Measurements from ENCODE around the gene HPSE. TPM values are rescaled to one million over a fixed set of nuclear protein-coding genes. Genes with fewer than 3 reads are reported as not detected.

The HPSE gene
- total and polyA plus RNA-seq, 2 experiments from 2014 or later = 2.2 to 2.9 TPM

DNA sequence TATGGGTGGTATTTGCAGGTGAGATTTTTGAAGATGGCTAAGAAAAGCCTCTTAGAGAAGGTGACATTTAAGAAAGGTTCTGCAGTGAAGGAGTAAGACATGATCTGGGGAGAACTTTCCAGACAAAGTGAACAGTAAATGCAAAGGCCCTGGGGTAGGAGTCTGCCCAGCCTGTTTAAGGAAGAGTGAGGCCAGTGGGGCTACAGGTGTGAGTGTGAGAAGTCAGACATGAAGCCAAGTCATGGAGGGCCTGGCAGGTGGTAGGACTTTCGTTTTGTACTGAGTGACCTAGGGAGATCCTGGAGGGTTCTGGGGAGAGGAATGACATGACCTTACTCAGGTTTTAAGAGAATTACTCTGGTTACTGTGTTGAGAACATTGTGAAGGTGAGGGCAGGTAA is 71.5 kb downstream of the HPSE start:
- no peaks in the 10 kb centered on the region for H3K9me3 Mint-ChIP-seq
- no peaks in the 10 kb centered on the region for H3K4me1 Mint-ChIP-seq
- peaks cover 7% of the 10 kb centered on the region; the same call in 1 of the 2 replicates for H4K20me1 ChIP-seq (replicated peaks; ENCODE audit: insufficient read depth)
- H3F3A ChIP-seq (replicated peaks; ENCODE audit: low read depth) = no peaks in the 10 kb centered on the region
- H3K4me1 ChIP-seq (ENCODE audit: insufficient read depth) = no peaks in the 10 kb centered on the region
- no peak overlapping the region for H3K4me3 ChIP-seq
- peaks cover 5% of the 10 kb centered on the region; the same call in 1 of the 3 replicates for H3K36me3 Mint-ChIP-seq (ENCODE audit: low read depth)
- no peaks in the 10 kb centered on the region for H3K79me2 ChIP-seq (replicated peaks; ENCODE audit: insufficient read depth)
- H3K27me3 Mint-ChIP-seq (ENCODE audit: insufficient read depth, low read depth, poor library complexity) = peaks cover 1% of the 10 kb centered on the region
- no peaks in the 10 kb centered on the region for H3K9me2 ChIP-seq (ENCODE audit: insufficient read depth)
- H3K36me3 ChIP-seq (ENCODE audit: insufficient read depth) = peaks cover 5% of the 10 kb centered on the region; the same call in 1 of the 2 replicates
- H3K27ac ChIP-seq (ENCODE audit: low read depth) = no peak overlapping the region
- DNase-seq (ENCODE audit: low spot score) (no peak), ATAC-seq (no peak)
- no peak for TF ChIP-seq EZH2phosphoT487 (IDR thresholded peaks at IDR 0.05; ENCODE audit: unreplicated experiment)
- no peak overlapping the region for H3K27ac Mint-ChIP-seq
- H3K27me3 ChIP-seq (ENCODE audit: insufficient read depth) = no peaks in the 10 kb centered on the region
- no peak overlapping the region for H3K4me2 ChIP-seq
- no peak overlapping the region for H3K4me3 Mint-ChIP-seq
- H2AFZ ChIP-seq = no peak overlapping the region

- no peaks in the 10 kb centered on the region for H3F3A ChIP-seq (replicated peaks; ENCODE audit: low read depth)
- Mint-ChIP-seq H3K36me3 (ENCODE audit: low read depth) (peaks cover 5% of the 10 kb centered on the region; the same call in 1 of the 3 replicates), H3K4me3 (no peak overlapping the region), H3K27ac (no peak overlapping the region), H3K4me1 (no peaks in the 10 kb centered on the region), H3K27me3 (ENCODE audit: insufficient read depth, low read depth, poor library complexity) (peaks cover 1% of the 10 kb centered on the region), H3K9me3 (no peaks in the 10 kb centered on the region)
- no peak for ATAC-seq
- H2AFZ ChIP-seq = no peak overlapping the region
- H3K4me2 ChIP-seq = no peak overlapping the region
- no peaks in the 10 kb centered on the region for H3K27me3 ChIP-seq (ENCODE audit: insufficient read depth)
- H3K4me3 ChIP-seq = no peak overlapping the region
- H4K20me1 ChIP-seq (replicated peaks; ENCODE audit: insufficient read depth) = peaks cover 7% of the 10 kb centered on the region; the same call in 1 of the 2 replicates
- no peak for DNase-seq (ENCODE audit: low spot score)
- no peak overlapping the region for H3K27ac ChIP-seq (ENCODE audit: low read depth)
- H3K36me3 ChIP-seq (ENCODE audit: insufficient read depth) = peaks cover 2% of the 10 kb centered on the region; the same call in 1 of the 2 replicates
- no peaks in the 10 kb centered on the region for H3K4me1 ChIP-seq (ENCODE audit: insufficient read depth)
- H3K9me2 ChIP-seq (ENCODE audit: insufficient read depth) = no peaks in the 10 kb centered on the region
- no peaks in the 10 kb centered on the region for H3K79me2 ChIP-seq (replicated peaks; ENCODE audit: insufficient read depth)
- TF ChIP-seq ZNF331 (CRISPR knock-in tag; IDR thresholded peaks at IDR 0.05; ENCODE audit: low read depth) (no peak), JUNB (IDR thresholded peaks at IDR 0.05; ENCODE audit: unreplicated experiment) (no peak), NANOG (IDR thresholded peaks at IDR 0.05; ENCODE audit: borderline replicate concordance) (no peak), REST (IDR thresholded peaks at IDR 0.05; ENCODE audit: unreplicated experiment) (no peak), EZH2 (IDR thresholded peaks at IDR 0.05; ENCODE audit: low read depth, unreplicated experiment) (no peak), ZNF114 (CRISPR knock-in tag; IDR thresholded peaks at IDR 0.05) (no peak)
- TF ChIP-seq, protein P1, sequence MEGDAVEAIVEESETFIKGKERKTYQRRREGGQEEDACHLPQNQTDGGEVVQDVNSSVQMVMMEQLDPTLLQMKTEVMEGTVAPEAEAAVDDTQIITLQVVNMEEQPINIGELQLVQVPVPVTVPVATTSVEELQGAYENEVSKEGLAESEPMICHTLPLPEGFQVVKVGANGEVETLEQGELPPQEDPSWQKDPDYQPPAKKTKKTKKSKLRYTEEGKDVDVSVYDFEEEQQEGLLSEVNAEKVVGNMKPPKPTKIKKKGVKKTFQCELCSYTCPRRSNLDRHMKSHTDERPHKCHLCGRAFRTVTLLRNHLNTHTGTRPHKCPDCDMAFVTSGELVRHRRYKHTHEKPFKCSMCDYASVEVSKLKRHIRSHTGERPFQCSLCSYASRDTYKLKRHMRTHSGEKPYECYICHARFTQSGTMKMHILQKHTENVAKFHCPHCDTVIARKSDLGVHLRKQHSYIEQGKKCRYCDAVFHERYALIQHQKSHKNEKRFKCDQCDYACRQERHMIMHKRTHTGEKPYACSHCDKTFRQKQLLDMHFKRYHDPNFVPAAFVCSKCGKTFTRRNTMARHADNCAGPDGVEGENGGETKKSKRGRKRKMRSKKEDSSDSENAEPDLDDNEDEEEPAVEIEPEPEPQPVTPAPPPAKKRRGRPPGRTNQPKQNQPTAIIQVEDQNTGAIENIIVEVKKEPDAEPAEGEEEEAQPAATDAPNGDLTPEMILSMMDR (conservative IDR thresholded peaks at IDR 0.05; ENCODE audit: low read depth in 2 of 2) = no peak
- TF ChIP-seq, protein P2, sequence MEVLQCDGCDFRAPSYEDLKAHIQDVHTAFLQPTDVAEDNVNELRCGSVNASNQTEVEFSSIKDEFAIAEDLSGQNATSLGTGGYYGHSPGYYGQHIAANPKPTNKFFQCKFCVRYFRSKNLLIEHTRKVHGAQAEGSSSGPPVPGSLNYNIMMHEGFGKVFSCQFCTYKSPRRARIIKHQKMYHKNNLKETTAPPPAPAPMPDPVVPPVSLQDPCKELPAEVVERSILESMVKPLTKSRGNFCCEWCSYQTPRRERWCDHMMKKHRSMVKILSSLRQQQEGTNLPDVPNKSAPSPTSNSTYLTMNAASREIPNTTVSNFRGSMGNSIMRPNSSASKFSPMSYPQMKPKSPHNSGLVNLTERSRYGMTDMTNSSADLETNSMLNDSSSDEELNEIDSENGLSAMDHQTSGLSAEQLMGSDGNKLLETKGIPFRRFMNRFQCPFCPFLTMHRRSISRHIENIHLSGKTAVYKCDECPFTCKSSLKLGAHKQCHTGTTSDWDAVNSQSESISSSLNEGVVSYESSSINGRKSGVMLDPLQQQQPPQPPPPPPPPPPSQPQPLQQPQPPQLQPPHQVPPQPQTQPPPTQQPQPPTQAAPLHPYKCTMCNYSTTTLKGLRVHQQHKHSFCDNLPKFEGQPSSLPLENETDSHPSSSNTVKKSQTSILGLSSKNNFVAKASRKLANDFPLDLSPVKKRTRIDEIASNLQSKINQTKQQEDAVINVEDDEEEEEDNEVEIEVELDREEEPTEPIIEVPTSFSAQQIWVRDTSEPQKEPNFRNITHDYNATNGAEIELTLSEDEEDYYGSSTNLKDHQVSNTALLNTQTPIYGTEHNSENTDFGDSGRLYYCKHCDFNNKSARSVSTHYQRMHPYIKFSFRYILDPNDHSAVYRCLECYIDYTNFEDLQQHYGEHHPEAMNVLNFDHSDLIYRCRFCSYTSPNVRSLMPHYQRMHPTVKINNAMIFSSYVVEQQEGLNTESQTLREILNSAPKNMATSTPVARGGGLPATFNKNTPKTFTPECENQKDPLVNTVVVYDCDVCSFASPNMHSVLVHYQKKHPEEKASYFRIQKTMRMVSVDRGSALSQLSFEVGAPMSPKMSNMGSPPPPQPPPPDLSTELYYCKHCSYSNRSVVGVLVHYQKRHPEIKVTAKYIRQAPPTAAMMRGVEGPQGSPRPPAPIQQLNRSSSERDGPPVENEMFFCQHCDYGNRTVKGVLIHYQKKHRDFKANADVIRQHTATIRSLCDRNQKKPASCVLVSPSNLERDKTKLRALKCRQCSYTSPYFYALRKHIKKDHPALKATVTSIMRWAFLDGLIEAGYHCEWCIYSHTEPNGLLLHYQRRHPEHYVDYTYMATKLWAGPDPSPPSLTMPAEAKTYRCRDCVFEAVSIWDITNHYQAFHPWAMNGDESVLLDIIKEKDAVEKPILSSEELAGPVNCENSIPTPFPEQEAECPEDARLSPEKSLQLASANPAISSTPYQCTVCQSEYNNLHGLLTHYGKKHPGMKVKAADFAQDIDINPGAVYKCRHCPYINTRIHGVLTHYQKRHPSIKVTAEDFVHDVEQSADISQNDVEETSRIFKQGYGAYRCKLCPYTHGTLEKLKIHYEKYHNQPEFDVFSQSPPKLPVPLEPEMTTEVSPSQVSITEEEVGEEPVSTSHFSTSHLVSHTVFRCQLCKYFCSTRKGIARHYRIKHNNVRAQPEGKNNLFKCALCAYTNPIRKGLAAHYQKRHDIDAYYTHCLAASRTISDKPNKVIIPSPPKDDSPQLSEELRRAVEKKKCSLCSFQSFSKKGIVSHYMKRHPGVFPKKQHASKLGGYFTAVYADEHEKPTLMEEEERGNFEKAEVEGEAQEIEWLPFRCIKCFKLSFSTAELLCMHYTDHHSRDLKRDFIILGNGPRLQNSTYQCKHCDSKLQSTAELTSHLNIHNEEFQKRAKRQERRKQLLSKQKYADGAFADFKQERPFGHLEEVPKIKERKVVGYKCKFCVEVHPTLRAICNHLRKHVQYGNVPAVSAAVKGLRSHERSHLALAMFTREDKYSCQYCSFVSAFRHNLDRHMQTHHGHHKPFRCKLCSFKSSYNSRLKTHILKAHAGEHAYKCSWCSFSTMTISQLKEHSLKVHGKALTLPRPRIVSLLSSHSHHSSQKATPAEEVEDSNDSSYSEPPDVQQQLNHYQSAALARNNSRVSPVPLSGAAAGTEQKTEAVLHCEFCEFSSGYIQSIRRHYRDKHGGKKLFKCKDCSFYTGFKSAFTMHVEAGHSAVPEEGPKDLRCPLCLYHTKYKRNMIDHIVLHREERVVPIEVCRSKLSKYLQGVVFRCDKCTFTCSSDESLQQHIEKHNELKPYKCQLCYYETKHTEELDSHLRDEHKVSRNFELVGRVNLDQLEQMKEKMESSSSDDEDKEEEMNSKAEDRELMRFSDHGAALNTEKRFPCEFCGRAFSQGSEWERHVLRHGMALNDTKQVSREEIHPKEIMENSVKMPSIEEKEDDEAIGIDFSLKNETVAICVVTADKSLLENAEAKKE (CRISPR knock-in tag; IDR thresholded peaks at IDR 0.05) = no peak
These were observed 72.0 kb downstream of the HPSE start for GRCh38 chr4:83262682-83263081.

Data from GM23338 (cell line).